Measurements from ENCODE around the gene MINDY1. TPM values are rescaled to one million over a fixed set of nuclear protein-coding genes. Genes with fewer than 3 reads are reported as not detected.

The MINDY1 gene
- 1 to 10 TPM; 9.1 to 9.9 TPM for total RNA-seq

GRCh38 chr1:151006327-151007052 is at the start of gene MINDY1:
Gene MINDY1 (minus strand): TSS chr1:151006902. CDS start chr1:151002617, 4,285 bp downstream.
- ATAC-seq (peak; percentile 25), DNase-seq (peak; percentile 53)
- Mint-ChIP-seq H3K27me3 (ENCODE audit: low read depth) (no peaks in the 10 kb centered on the region), H3K4me3 (peak within 1 kb of the TSS; percentile 98), H3K36me3 (ENCODE audit: low read depth) (peaks cover 14% of the 10 kb centered on the region), H3K27ac (peak within 1 kb of the TSS; percentile 91), H3K9me3 (ENCODE audit: insufficient read depth) (no peaks in the 10 kb centered on the region), H3K4me1 (ENCODE audit: low read depth) (peaks cover 86% of the 10 kb centered on the region)
- POLR2A ChIA-PET, result interaction anchor here (0.6 to 2.0 kb wide), 15 partner anchors 8 to 1557 kb away, joined by 3 to 8 read pairs (median 4); partner anchors contain the start of genes APH1A, C1orf56, CERS2 and GOLPH3L
- CTCF ChIA-PET, result interaction anchor here (0.7 to 5.9 kb wide), 21 partner anchors 11 to 446 kb away, joined by 3 to 94 read pairs (median 6); partner anchors contain the start of genes ANXA9, C1orf56, CDC42SE1 and GABPB2

GRCh38 chr1:151056149-151056548 is 49.4 kb upstream of the MINDY1 start:
- peaks cover 54% of the 10 kb centered on the region for H3K4me1 Mint-ChIP-seq (ENCODE audit: low read depth)
- peak overlapping the region; percentile 94 for H3K4me3 Mint-ChIP-seq
- ChIA-PET POLR2A (interaction anchor here (1.0 to 4.5 kb wide), 4 partner anchors 9 to 75 kb away, joined by 3 to 32 read pairs (median 8); partner anchors contain the start of genes C1orf56 and GABPB2), CTCF (interaction anchor here (0.6 to 4.7 kb wide), 6 partner anchors 9 to 78 kb away, joined by 3 to 20 read pairs (median 8); partner anchors contain the start of genes GABPB2 and MINDY1)
- ATAC-seq (peak; percentile 32), DNase-seq (peak; percentile 57)
- H3K9me3 Mint-ChIP-seq (ENCODE audit: insufficient read depth), result no peaks in the 10 kb centered on the region
- H3K36me3 Mint-ChIP-seq (ENCODE audit: low read depth), result peaks cover 81% of the 10 kb centered on the region
- no peaks in the 10 kb centered on the region for H3K27me3 Mint-ChIP-seq (ENCODE audit: low read depth)
- peak overlapping the region; percentile 96 for H3K27ac Mint-ChIP-seq

- H3K27me3 Mint-ChIP-seq (ENCODE audit: low read depth), result no peaks in the 10 kb centered on the region
- H3K4me3 Mint-ChIP-seq, result peak overlapping the region; percentile 94
- H3K9me3 Mint-ChIP-seq (ENCODE audit: insufficient read depth), result no peaks in the 10 kb centered on the region
- peaks cover 86% of the 10 kb centered on the region for H3K36me3 Mint-ChIP-seq (ENCODE audit: low read depth)
- H3K27ac Mint-ChIP-seq, result peak overlapping the region; percentile 96
- ChIA-PET POLR2A (interaction anchor here (1.0 to 1.6 kb wide), 2 partner anchors 15 to 74 kb away, joined by 3 to 4 read pairs; partner anchors contain the start of gene GABPB2), CTCF (interaction anchor here (1.0 to 4.7 kb wide), 5 partner anchors 8 to 60 kb away, joined by 4 to 20 read pairs (median 10); partner anchors contain the start of genes GABPB2 and MINDY1)
- DNase-seq (no peak), ATAC-seq (no peak)
- H3K4me1 Mint-ChIP-seq (ENCODE audit: low read depth), result peaks cover 48% of the 10 kb centered on the region
These were observed 48.9 kb upstream of the MINDY1 start for GRCh38 chr1:151055581-151055980.

- CTCF ChIA-PET, result interaction anchor here (1.8 to 4.7 kb wide), 4 partner anchors 16 to 59 kb away, joined by 5 to 20 read pairs (median 14); partner anchors contain the start of genes GABPB2 and MINDY1
- peak overlapping the region; percentile 96 for H3K27ac Mint-ChIP-seq
- POLR2A ChIA-PET, result interaction anchor here (0.7 to 1.6 kb wide), 3 partner anchors 16 to 74 kb away, joined by 3 to 4 read pairs (median 3); partner anchors contain the start of gene GABPB2
- no peaks in the 10 kb centered on the region for H3K9me3 Mint-ChIP-seq (ENCODE audit: insufficient read depth)
- peaks cover 90% of the 10 kb centered on the region for H3K36me3 Mint-ChIP-seq (ENCODE audit: low read depth)
- H3K4me1 Mint-ChIP-seq (ENCODE audit: low read depth), result peaks cover 44% of the 10 kb centered on the region
- no peaks in the 10 kb centered on the region for H3K27me3 Mint-ChIP-seq (ENCODE audit: low read depth)
- ATAC-seq (no peak), DNase-seq (no peak)
- H3K4me3 Mint-ChIP-seq, result peak overlapping the region; percentile 94
These were observed 48.4 kb upstream of the MINDY1 start for GRCh38 chr1:151054971-151055547.

GRCh38 chr1:151051356-151052009 is 44.8 kb upstream of the MINDY1 start:
- Mint-ChIP-seq H3K36me3 (ENCODE audit: low read depth) (peaks cover 68% of the 10 kb centered on the region), H3K9me3 (ENCODE audit: insufficient read depth) (no peaks in the 10 kb centered on the region), H3K27me3 (ENCODE audit: low read depth) (no peaks in the 10 kb centered on the region), H3K4me3 (no peak overlapping the region), H3K27ac (peak overlapping the region; percentile 52), H3K4me1 (ENCODE audit: low read depth) (peaks cover 62% of the 10 kb centered on the region)
- DNase-seq (no peak), ATAC-seq (no peak)
- ChIA-PET POLR2A (interaction anchor here (0.6 to 1.1 kb wide), 3 partner anchors 20 to 81 kb away, joined by 3 read pairs; partner anchors contain the start of gene GABPB2), CTCF (interaction anchor here (1.5 to 6.4 kb wide), 3 partner anchors 9 to 55 kb away, joined by 3 to 77 read pairs (median 4); partner anchors contain the start of genes CDC42SE1 and MLLT11)

GRCh38 chr1:151050051-151050688 is 43.5 kb upstream of the MINDY1 start:
- no peak for DNase-seq
- Mint-ChIP-seq H3K9me3 (ENCODE audit: insufficient read depth) (no peaks in the 10 kb centered on the region), H3K36me3 (ENCODE audit: low read depth) (peaks cover 54% of the 10 kb centered on the region), H3K27me3 (ENCODE audit: low read depth) (no peaks in the 10 kb centered on the region), H3K4me1 (ENCODE audit: low read depth) (peaks cover 53% of the 10 kb centered on the region), H3K4me3 (no peak overlapping the region), H3K27ac (peak overlapping the region; percentile 22)
- ChIA-PET POLR2A (interaction anchor here (0.7 to 1.1 kb wide), 8 partner anchors 7 to 149 kb away, joined by 3 read pairs; partner anchors contain the start of genes CDC42SE1, GABPB2, PIP5K1A and VPS72), CTCF (interaction anchor here (1.2 to 7.8 kb wide), 3 partner anchors 10 to 105 kb away, joined by 3 to 77 read pairs (median 60); partner anchors contain the start of genes CDC42SE1 and MLLT11)
- no peak for ATAC-seq

GRCh38 chr1:151049458-151049857 is 42.8 kb upstream of the MINDY1 start:
- peaks cover 46% of the 10 kb centered on the region for H3K4me1 Mint-ChIP-seq (ENCODE audit: low read depth)
- H3K27me3 Mint-ChIP-seq (ENCODE audit: low read depth), result no peaks in the 10 kb centered on the region
- H3K27ac Mint-ChIP-seq, result no peak overlapping the region
- peaks cover 47% of the 10 kb centered on the region for H3K36me3 Mint-ChIP-seq (ENCODE audit: low read depth)
- no peak overlapping the region for H3K4me3 Mint-ChIP-seq
- POLR2A ChIA-PET, result interaction anchor here (0.7 to 1.1 kb wide), 7 partner anchors 8 to 149 kb away, joined by 3 read pairs; partner anchors contain the start of genes CDC42SE1, GABPB2, PIP5K1A and VPS72
- CTCF ChIA-PET, result interaction anchor here (1.2 to 7.8 kb wide), 3 partner anchors 11 to 106 kb away, joined by 3 to 77 read pairs (median 60); partner anchors contain the start of genes CDC42SE1 and MLLT11
- DNase-seq, result no peak
- ATAC-seq, result no peak
- no peaks in the 10 kb centered on the region for H3K9me3 Mint-ChIP-seq (ENCODE audit: insufficient read depth)

GRCh38 chr1:151048645-151049032 is 41.9 kb upstream of the MINDY1 start:
- peaks cover 39% of the 10 kb centered on the region for H3K36me3 Mint-ChIP-seq (ENCODE audit: low read depth)
- peaks cover 43% of the 10 kb centered on the region for H3K4me1 Mint-ChIP-seq (ENCODE audit: low read depth)
- H3K27me3 Mint-ChIP-seq (ENCODE audit: low read depth), result no peaks in the 10 kb centered on the region
- POLR2A ChIA-PET, result interaction anchor here (1.0 to 4.0 kb wide), 4 partner anchors 10 to 233 kb away, joined by 3 to 32 read pairs (median 4); partner anchors contain the start of genes CDC42SE1 and MLLT11
- peak overlapping the region; percentile 89 for H3K4me3 Mint-ChIP-seq
- peak overlapping the region; percentile 90 for H3K27ac Mint-ChIP-seq
- CTCF ChIA-PET, result interaction anchor here (0.7 to 7.8 kb wide), 12 partner anchors 11 to 93 kb away, joined by 3 to 77 read pairs (median 5); partner anchors contain the start of genes CDC42SE1, MINDY1 and MLLT11
- no peak for ATAC-seq
- H3K9me3 Mint-ChIP-seq (ENCODE audit: insufficient read depth), result no peaks in the 10 kb centered on the region
- no peak for DNase-seq

GRCh38 chr1:151047925-151048644 is 41.4 kb upstream of the MINDY1 start:
- ChIA-PET CTCF (interaction anchor here (0.7 to 7.8 kb wide), 16 partner anchors 12 to 204 kb away, joined by 3 to 77 read pairs (median 5); partner anchors contain the start of genes ANXA9, CDC42SE1, MINDY1 and MLLT11), POLR2A (interaction anchor here (1.0 to 4.0 kb wide), 7 partner anchors 10 to 299 kb away, joined by 3 to 32 read pairs (median 4); partner anchors contain the start of genes CDC42SE1, MINDY1, MLLT11 and RFX5)
- H3K36me3 Mint-ChIP-seq (ENCODE audit: low read depth), result peaks cover 34% of the 10 kb centered on the region
- no peaks in the 10 kb centered on the region for H3K9me3 Mint-ChIP-seq (ENCODE audit: insufficient read depth)
- H3K27ac Mint-ChIP-seq, result peak overlapping the region; percentile 90
- H3K4me1 Mint-ChIP-seq (ENCODE audit: low read depth), result peaks cover 48% of the 10 kb centered on the region
- peak; percentile 78 for DNase-seq
- ATAC-seq, result peak; percentile 80
- H3K27me3 Mint-ChIP-seq (ENCODE audit: low read depth), result no peaks in the 10 kb centered on the region
- H3K4me3 Mint-ChIP-seq, result peak overlapping the region; percentile 89
